HG03175 (cell line): ENCODE data around the gene STK16.

Experiments
- ATAC-seq: cut with Tn5 transposase; IDR thresholded peaks from one replicate; pipeline ENCODE4 v1.9.1; 2021; ENCODE audit warnings: mild to moderate bottlenecking, moderate library complexity; ENCODE audit not compliant: unreplicated experiment

Gene STK16

DNA sequence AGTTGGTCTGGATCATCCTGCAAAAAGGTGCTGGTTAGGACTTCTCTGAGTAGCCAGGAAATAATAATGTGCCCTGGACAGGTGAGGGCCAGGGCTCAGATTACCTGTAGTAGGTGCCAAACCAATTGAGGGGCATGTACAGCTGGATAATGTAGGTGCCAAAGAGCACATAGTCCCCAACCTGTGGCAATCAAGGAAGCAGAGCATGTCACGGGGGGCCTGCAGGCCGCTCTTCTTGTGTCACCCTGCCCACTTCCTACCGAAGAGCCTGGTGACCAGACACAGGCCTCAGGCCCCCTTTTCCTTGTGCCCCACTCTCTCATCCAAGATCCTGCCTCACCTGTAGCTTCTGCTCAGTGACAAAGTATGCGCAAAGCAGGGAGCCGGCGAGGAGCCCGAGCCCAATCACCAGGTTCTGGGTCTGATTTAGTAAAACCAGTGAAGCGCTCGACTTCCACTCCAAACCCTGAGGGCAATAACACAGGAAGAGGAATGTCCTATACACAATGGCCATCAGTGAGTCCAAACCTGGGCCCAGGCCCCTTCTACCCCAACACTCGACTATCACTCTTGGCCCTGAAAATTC, 31.7 kb upstream of the STK16 start:
- no peak for ATAC-seq

DNA sequence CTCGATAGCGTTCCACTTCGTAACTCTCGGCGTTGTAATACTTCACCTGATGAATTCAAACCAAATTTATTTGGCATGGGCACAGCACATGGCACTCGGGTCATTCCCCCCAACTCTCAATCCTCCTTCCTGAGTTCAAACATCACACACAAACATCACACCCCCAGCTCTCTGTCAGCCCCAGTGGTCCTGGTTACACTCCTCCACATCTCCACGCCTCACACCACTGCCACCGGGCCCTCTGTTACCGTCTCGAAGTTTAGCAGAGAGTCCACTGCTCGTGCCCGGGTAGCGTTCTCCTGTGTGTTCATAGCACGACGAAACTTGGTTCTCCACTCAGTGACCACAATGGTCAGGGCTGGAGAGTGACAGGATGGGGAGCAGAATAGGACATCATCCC, 31.1 kb upstream of the STK16 start:
- ATAC-seq, result no peak

DNA sequence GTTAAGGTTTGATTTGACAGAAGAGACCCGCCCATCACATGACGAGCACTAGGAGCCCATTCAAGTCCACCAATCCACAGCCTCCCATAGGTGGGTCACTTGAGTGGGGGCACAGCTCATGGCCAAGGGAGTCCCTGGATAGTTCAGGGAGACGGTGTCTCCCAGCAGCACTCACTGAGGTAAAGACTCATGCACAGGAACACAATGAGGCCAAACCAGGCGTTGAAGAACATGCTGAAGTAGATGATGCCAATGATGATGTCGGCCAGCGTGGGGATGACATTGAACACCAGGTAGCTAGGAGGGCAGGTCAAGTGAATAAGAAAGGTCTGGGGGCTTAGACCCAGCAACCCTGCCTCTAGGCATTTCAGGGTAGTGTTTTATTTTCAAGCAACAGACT, 30.5 kb upstream of the STK16 start:
- no peak for ATAC-seq

DNA sequence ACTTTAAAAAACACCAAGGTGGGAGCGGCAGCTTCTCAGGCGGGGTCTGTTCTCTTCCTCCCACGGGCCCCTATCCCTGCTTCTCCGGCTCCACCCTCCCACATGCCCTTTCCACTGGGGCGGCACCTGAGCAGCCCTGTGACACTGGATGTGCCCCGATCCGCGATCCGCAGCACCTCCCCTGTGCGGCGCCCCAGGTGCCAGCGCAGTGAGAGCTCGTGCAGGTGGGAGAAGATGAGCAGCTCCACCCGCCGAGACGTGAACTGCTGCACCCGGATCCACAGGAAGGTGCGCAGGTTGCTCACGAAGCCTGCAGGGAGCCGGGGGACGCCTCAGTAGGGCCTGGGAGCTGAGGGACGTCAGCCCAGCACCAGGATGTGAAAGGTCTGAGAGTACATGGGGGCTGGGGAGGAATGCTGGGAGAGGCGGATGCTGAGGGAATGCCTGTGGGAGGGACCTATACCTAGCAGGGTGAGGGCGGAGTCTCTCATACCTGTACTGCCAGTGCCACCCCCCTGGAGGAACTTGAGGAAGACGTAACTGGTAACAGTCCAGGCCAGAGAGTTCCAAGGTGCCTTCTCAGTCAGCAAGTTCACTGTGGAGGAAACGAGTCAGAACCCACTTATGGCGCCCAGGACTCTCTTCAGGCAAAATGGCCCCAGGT, 29.3 kb upstream of the STK16 start:
- ATAC-seq, result no peak

DNA sequence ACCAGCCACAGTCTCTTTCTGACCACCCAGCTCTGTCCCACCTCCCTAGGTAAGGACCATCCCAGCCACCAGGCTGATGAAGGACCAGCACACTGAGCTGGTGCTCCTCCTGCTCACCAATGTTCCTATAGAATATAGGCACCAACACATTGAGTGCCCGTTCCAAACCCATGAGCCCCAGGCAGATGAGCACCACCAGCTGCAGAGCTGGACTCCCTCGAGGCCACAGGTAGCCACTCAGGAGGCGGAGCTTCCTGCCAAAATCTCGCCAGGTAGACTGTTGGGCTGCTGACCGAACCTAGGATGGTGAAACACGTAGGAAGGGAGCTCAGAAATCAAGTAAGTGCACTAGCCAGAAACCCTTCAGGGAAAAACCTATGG, 28.8 kb upstream of the STK16 start:
- no peak for ATAC-seq

DNA sequence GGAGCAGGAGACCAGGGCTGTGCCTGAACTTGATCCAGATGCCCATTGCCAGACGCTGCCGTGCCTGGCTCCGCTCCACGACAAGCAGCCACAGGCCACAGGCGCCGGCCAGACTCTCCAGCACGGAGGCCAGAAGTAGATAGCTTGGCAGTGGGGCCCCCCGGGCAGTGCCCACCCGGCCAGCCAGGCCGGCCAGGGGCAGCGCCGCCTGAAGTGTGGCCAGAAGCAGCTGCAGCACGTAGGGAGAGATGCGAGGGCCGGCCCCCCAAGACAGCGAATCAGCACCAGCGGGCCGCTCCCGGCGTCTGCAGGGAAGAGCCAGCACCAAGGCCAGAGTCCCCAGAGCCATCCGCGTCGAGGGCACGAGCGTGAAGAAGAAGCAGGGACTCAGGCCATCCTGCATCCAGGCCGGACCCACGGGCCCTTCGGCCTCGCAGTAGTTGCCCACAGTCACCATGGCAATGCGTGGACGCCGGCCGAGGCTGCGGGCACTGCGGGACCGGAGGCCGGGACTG, 27.0 kb upstream of the STK16 start:
- peak; percentile 32 for ATAC-seq

DNA sequence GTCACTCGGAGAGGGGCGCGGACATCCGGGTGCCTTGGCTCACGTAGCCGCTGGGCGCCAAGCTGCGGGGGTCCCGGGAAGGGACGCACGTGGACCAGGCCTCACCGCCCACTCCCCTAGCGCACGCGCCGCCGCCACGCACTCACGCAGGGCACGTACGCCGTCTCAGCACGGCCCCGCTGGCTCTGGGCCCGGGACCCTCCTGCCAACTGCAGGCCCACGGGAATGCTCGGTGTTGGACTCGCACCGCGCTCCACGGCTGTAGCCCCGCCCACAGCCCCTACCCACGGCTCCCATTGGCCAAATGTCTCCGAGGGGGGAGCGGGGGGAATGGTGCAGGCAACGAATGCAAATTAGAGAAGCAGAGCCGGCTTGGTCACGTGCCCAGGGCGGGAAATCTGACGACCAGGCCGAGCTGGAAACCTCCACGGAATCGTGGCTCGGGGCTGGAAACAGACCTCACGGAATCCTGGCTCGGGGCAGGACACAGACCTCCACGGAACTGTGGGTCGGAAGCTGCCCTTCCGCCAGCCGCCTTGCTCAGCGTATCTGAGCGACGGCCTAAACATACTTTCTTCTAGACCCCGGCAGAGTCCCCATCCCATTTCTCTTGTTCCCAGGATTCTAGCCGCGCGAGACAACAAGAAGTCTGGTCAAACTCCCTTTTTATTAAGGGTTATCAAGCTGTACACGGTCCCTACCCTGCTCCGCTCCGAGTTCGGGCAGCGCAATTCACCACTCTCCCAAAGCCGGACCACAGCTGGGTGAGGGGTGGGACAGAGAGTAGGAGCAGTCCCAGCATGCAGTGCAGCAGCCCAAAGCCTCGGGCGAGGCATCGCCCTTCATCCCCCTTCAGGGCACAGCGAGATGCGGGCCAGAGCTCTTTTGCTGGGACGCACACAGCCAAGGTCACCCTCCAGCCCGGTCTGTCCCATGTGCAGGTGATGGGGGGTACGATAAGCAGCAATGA, 26.3 kb upstream of the STK16 start, which contains the start of gene ABCB6:
ABCB6 (minus strand) TSS at position 227 of the 970 bp plus-strand sequence. CDS start 285 bp downstream, outside the sequence.
- peak; percentile 85 for ATAC-seq

DNA sequence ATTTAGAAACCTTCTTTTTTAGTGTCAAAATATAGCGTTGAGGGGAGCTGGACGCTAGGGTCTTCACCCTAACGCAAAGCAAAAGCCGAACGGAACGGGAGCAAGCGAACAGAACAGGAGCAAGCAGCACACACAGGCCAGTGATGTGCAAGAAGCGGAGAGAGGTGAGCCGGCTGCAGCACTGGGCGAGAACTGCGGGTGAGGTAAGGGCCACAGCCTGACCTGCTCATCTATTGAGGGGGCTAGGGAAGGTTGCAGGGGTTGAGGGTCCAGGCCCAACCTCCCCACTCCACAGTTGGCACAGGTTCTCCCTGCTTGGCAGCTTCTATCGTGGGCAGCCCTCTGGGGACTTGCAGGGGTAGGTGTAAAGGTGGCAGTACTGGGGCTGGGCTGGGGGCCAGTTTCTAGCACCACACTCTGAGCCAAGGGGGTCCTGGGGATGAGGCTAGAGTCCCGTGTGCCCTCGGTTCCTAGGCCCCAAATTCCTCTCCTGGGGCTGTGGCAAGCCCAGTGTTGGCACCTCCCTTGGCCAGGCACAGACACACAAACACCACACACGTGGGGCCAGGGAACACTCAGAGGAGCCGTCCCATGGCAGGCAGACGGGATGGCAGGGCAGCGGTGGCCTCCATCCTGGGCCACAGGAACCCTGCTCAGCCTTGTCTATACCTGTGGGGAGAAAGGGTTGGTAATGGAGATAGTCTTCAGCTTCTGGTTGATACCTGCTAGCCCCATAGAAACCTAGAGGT, 25.3 kb upstream of the STK16 start:
- ATAC-seq, result no peak

DNA sequence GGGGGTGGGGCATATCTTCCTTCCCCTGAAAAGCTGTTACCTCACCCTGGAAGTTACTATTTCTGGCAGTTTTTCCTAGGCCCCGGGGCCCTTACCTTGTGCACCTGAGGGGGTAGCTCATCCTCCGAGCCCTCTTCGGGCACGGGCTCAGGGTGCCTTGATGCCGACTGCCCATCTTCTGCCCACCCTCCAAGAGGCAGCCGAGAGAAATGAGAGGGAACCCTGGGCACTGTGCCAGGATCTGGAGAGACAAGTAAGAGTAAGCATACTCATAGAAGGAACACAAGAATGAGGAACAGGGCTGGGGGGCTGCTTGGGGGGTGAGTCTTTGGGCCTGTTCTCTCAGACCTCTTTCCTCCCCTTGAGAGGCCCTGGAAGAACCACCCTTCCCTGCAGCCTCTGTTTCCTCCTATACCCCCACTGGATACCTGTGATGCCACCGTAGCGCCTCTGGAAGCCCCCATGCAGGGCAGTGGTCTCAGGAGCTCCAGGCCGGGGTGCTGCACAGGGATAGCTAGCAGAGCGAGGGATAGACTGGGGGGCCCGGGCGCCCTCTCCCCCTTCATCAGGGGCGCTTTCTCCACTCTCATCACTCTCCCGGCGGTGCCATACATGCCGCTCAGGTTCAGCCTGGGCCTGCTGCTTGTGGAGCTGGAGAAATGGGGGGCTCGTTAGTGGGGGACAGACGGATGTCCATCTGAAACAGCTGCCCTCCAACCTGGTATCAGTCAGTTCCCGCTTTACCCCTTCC, 24.5 kb upstream of the STK16 start:
- no peak for ATAC-seq

DNA sequence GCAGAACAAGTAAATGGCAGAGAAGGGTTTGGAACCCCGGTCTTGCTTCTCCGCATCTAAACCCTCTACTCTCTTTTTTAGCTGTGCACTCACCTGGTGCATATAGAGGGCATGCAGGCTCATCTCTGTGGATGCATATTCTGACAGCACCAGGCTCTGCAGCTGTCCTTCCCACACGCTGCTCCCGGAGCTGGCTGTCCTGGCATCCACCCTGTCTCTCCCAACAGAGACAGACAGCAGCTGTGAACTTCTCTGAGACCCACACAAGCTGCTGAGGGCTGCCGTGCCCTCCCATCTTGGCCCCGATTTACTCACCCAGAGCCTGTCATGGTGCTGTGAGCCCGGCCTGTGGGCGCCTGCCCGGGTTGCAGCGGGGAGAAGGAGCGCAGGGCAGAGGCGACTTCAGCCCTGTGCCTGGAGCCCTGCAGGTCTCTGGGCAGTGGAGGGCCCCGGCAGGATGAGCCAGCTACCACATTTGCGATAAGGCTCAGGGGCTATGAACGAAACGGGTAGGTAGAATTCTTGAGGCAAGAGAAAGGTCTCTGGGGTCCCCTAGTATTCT, 23.2 kb upstream of the STK16 start:
- ATAC-seq, result no peak

DNA sequence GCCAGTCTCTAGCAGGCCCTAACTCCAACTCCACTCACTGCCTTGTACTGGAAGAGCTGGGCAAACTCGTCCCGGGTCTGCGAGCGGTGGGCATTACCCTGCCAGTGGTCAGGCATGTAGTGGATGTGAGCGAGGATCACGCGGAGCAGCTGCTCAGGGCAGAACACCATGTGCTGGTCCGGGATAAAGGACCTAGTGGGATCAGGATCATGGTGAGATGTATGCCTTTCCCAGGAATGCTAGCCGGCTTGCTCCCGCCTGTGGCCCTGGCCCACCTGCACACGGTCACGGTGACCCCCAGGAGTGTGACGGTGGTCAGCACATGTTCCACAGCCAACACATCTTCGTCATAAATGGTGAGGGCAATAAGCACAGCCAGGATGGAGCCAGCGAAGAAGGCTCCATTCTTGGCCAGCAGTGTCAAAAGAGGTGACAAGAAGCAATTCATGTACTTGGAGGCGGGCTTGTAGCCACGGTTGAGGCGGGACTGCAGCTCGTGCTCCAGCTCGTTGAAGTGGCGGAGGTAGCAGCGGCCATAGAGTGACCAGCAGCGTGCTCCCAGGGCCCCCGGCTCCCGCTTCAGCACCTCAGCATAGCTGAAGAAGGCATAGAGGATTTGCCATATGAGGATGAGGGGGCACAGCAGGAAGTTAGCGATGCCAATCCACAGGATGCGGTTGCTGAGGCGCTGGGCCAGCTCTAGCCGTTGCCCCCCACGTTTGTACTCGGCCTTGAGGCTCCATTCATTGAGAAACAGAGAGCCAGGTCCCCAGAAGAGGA, 21.3 kb upstream of the STK16 start:
- no peak for ATAC-seq

DNA sequence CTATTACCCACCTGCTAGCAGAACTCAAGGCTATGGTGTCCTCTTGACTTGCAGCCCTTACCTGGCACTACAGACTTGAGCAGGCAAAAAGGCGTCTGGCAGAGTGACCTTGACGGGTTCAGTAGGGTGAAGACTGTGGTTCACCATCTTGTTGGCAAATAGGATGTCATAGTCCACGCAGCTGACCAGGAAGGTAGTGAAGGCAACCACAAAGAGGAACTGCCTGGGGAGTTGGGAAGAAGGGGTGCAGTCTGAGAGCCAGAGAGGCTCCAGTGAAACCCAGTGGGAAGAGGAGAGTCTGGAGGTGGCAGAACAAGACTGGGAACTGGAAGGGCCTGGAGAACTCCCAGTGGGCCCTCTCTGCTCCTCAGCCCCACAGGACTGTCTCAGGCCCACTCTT, 19.9 kb upstream of the STK16 start:
- ATAC-seq, result no peak

DNA sequence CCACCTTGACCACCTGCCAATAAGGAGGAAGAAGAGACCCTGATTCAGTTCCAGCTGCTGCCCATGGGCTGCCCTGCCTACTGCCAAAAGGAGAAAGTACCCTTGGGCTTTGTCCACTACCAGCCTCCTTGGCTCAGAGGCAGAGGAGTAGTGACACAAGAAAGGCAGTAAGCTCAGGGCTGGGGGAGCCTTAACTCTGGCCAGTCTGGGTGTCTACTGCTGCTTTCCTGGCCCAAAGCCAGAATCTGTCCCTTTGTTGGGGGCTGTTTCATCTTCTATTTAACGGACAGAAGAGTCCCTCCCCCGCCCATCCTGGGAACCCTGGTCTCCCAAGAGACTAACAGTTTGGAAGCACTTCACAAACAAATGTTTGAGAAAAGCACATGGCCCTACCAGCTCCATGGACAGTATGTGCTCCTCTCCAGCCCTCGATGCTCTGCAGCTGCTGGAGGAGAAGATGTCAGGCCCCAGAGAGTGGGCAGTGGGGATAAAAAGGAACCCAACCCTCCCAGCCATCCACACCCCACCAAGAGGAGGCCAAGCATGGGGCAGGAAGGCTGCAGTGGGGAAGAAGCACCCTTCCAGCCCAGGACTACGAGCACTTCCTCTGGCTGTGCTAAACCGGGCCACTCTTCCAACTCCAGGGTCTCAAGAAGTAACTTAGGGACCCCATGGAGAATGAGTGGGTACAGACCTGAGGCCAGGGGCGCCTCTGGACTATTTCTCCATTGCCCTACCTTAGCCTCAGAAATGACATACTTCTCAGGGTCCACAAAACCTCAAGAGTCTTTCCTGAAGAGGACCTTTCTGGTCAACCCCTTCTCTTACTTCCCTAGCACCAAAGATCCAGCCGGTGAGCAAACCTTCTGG, 17.0 kb upstream of the STK16 start:
- no peak for ATAC-seq

DNA sequence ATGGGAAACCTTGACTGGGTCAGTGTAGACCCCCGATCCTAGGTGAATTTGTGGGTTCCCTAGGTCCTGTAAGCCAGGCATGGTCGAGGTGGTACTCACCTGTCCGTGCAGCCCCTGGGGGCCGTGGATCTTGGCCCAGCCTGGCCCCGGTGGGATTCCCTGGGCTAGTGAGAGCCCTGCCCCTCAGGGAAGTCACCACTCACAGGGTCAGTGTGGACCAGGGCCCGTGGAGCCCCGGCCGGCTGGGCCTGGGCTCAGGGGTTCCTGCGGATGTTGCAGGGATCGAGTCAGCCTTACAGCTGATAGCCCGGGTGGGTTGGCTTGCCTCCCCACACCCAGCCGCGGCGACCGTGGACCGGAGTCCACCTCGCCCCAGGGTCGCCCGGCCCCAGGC, 16.4 kb upstream of the STK16 start:
- ATAC-seq, result peak; percentile 7

DNA sequence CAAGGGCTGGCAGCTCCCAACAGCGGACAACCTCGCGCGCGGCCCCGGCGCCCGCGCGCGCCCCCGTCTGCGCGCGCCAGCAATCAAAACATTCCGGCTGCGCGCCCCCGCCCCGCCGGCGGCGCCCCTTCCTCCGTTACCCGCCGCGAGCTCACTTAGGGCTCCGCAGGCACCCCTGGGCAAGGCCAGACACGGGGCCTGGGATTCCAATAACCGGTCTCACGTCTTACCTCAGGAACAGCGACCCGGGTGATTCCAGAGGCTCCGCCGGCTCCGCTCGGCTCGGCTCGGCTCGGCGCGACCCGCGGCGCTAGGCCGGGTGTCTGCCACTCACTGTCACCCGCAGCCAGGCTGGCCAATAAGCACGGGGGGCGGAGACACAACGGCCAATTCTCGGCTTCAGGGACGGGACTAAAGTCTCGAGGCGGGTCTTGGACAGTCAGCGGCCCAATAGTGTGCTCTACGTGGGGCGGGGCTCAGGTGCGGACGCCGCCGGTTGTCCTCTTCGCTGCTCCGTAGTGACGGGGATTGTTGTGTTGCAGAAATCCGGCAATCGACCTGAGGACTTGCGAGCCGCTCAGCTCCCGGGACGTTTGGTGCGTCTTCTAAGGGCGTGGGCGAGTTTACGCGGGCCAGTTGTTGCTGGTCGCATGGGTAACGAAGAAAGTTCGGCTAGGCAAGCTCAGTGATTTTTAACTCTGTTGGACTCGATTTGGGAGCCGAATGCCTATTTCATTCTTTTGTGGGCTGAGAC, 15.8 kb upstream of the STK16 start, which contains the start of the genes ANKZF1 and ATG9A:
ANKZF1 (plus strand) TSS at position 502 of the 754 bp plus-strand sequence. CDS start 452 bp downstream, outside the sequence.
ATG9A (minus strand) TSS at position 332 of the 754 bp plus-strand sequence. CDS start 1,612 bp downstream, outside the sequence.
- ATAC-seq, result peak; percentile 98

DNA sequence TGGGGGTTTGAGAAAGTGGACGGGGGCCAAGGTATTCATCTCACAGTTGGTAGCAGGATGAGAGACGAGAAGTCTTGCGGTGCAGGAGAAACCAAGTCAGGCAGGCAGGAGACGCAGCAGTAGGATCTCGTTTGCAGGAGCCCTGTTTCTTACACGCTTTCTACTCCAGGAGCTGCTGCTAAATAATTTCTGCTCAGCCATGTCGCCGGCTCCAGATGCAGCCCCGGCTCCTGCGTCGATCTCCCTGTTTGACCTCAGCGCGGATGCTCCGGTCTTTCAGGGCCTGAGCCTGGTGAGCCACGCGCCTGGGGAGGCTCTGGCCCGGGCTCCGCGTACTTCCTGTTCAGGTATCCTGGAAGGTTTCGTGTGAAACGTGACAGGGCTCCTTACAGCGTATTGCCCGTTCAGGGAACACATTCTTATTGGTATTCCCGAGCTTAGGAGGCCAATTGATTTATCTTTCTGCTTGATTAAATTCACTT, 15.2 kb upstream of the STK16 start:
- no peak for ATAC-seq

DNA sequence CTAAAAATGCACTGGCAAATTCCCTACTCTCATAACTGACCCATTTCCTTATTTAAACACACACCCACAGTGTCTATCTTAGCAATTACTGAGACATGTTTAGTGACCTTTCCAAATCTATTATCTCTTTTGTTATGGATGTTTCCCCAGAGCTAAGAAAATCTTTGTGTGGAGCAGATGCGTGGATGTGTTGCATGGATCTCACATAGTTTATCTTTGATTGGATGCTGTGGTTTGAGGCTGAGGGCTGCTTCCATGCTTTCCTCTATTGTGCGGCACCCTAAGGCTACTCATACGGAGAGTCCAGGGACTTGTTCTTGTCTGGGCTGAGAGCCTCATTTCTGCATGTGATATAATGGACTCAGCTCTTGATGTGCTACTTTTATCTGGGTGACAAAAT, 10.9 kb upstream of the STK16 start:
- no peak for ATAC-seq
